Activated CD4-positive, alpha-beta T cell treated with anti-CD3 and anti-CD28 coated beads, Interleukin-2, amount 50 U/mL, for 1 hour (primary cell): ENCODE data around the gene BCORL1.
A peak's percentile ranks its signal among the peaks of the same experiment; 100 is the strongest.

Experiments
- DNase-seq: peaks from one replicate; pipeline ENCODE4 v3.0.0-alpha.2; 2020

Gene BCORL1

DNA sequence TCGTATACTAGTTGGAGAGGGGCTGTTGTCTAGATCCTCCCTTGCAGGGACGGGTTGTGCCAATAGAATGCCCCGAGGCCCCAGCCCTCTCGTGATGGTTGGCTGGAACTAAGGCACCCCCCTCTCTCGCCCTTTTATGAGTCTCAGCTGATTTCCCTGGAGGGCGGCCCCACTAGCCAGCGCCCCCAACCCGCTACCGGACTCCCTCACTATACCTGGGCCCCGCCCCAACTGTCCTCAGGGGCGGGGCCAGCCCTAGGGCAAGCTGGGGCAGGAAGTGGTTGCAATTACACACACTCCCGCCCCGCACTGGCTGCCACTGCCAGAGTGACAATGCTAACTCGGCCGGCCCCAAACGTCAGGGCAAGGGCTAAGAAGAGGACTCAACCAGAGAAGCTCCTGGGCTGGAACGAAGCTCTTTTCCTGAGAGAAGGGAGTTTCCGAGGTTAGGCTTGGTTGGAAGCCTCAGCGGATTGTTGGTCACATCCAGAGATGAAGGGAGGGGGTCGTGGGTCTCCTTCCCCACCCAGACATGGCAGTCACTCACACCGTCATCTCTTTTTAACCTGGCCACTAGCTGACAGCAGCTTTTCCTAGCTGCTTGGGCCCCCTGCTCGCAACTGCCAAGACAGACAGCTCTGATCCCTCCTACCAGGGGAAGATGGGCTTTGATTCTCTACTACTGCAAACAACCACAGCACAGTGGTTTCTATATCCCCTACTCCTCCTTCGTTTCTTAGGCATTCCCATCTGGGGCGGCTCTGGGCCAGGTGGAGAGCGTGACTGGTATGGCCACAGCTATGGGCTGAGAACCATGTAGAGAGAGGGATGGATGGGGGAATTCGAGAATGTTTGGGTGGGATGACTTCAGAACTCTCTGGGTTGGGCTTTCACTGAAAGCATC is 21.0 kb upstream of the BCORL1 start:
- peak; percentile 46 for DNase-seq

DNA sequence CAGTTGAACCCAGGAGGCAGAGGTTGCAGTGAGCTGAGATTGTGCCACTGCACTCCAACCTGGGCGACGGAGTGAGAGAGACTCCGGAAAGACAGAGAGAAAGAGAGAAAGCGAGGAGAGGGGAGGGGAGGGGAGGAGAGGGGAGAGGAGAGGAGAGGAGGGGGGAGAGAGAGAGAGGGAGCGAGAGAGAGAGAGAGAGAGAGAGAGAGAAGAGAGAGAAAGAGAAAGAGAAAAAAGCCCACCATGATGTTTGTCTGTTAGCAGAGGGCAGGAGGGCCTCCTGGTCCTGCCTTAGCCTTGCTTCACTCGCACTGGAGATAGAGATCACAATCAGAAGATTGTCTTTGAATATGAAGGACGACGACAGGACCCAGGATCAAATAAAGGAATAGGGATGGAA is 18.7 kb upstream of the BCORL1 start:
- DNase-seq = no peak

DNA sequence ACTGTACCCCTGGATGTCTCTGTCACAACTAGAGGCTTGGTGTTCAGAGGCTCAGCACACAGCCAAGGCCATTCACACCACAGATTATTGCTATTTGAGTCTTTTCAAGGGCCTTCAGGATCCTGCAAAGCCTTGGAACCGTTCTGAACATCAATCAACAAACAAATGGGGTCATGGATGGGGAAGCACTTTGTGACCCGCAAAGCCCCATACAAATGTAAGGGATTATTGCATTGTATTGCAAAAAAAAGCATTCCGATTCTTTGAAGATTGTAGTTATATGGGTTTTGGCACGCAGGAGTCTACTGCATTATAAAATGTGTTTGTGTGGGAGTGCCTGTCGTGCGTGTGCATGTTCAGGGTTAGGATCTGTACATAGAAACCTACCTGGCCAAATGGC is 17.3 kb upstream of the BCORL1 start:
- no peak for DNase-seq

DNA sequence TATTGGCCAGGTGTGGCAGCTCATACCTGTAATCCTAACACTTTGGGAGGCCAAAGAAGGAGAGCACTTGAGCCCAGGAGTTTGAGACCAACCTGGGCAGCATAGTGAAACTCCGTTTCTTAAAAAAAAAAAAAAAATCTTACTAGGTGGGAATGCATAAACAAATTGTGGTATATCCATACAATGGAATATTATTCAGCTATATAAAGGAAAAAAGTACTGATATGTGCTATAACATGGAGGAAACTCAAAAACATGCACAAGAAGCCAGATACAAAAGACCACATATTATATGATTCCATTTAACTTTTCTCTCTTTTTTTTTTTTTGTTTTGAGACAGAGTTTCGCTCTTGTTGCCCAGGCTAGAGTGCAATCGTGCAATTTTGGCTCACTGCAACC is 13.5 kb upstream of the BCORL1 start:
- no peak for DNase-seq

DNA sequence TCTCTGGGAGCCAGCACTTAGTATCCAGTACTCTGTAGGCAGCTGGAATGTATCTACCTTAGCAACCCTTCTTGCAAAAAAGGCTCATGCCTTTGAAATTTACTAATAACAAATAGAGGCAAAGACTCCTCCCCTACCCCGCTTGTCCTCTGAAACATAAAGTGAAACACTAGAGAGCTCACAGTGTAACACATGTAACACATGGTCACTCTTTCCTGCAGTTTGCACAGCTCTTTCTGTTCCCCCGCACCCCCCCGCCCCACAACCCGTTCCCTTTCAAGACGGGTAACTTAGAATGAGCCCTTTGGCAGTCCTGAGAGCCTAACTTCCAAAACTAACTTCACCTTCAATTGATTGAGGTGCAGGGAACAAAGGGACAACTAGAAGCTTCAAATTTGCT is 6.0 kb upstream of the BCORL1 start:
- DNase-seq = no peak

DNA sequence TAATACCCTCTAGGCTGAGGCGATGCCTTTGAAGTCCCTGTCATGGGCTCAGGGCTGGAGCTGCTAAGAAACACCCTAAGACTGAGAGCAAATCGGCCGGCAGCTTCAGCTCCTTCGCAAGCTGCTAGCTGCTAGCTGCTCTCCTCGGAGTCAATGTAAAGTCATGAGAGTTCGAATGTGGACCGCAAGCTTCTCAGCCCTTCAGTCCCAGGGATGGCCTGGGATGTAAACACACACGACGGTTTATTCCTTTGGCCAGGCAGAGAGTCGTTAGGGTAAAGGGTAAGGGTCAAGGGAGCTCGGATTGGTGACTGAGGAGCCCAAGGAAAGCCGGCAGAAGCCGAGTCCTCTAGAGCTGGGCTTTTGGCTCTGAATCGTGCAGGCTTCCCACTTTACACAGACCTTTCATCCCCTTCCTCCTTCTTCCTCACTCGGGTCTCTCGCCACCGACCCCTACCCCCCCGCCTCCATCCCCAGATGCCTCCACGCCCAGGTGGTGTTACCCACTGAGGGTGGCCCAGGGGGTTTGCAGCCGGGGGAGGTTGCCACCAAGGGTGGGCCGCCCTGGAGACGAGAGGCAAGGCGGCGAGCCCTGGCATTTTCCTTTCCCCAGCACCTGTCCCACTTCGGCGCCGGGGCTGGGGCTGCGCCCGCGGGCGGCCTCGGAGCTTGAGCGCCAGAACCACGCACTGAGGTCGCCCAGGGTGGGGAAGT is 3.1 kb upstream of the BCORL1 start:
- no peak for DNase-seq

DNA sequence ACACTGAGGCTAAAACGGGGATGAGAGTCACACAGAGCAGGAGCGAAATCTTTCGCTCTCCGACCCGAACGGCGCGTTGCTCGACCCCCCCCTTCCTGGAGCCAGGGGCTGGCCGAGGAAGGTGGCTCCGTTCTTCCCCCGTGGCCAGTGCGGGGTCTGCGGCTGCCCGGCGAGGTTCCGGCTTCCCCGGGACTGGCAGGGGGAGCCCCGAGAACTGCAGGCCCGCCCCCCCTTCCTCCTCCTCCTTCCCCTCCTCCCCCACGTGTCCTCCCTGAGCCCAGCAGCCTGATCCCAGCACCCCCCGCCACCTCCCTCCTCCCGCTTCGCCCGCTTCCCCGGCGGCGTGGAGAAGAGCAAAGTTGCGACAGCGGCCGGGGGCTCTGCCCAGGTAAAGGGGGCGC is 2.4 kb upstream of the BCORL1 start:
- no peak for DNase-seq

DNA sequence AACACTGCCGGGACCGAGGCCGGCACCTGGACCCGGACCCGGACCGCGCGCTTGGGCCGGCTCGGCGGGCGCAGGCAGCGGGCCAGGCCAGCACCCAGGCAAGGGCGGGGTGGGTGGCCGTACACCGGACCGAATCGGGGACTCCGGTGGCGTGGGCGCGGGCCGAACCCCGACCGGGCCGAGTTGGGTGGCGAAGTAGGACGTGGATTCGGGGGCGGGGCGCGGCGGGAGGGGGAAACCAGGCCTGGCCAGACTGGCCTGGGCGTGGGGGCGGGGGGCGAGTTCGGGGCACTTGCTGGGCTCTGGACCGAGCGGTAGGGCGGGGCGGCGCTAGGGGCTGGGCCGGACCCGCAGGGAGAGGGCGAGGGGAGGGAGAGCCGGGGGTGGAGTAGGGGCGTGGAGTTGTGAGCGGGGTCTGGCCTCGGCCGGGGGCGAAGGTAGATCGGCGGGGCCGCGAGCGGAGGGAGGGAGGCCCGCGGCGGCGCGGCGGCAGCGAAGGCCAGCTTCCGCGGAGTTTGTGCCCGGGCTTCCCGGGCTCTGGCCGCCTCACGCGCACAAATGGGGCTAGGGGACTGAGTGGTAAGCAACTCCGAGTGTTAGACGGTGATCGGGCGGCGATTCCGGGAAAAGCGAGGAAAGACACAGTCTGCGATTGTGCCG is 1.8 kb upstream of the BCORL1 start:
- no peak for DNase-seq

DNA sequence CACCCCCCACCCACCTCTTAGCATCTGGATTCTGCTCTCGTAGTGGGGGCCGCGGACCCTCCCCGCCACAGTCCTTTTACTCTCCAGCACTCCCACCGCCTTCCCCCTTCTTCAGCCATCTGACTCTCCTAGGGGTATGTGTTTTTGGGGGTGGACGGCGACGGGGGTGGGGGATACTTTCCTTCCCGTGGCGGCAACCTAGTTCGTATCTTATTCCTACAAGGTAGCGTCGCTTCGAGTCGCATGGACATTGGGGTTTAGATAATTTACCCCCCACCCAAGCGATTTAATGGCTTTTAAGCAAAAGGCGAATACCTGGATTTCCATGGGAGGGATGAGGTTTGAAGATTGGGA is 1.3 kb upstream of the BCORL1 start:
- DNase-seq = no peak

DNA sequence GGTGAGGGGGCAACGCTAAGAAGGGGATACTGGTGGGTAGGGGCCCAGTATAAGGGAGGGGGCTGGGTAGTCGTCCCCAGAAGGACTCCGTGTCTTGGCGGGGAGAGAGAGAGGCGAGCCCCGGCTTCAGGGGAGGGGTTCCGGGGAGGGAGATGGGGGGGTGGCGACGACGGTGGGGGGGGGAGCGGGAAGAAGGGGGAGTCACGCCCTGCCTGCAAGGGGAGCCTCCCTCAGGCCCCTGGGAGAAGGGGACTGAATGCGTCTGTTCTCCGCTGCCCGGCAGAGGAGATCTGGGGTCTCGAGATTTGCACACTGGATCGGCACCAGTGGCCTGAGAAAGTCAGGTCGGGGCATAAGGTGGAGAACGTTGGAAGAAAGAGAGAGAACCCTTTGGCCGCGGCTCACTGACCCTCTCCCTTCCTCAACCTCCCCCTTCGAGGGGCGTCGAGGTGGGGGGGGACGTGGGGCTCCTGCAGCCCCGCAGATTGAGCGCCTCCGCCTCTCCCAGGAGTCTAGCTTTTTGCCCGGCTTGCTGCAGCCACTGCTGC is 609 bp upstream of the BCORL1 start:
- DNase-seq = no peak

DNA sequence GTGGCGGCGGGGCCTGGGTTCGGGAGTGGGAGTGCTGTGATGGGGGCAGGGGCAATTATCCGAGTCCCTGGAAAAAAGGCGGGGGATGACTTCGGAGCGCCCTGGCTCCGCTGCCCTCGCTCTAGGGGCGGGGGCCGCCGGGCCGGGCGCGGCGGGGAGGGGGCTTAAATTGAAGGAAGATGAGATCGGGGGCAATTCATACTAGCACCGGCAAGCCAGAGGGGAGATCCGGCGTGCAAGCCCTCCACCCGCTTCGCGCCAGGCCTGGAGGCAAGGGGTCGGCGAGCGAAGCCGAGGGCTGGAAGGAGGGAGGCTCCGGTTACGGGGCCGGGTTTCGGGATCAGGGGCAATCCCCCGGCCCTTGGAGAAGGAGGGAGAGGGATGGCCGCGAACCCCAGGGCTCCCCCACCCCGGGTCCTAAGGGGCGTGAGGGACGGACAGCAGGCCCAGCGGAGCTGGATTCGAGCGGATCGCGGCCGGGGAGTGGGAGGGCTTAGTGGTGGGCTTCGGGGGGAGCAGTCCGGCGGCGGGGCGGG is 1.2 kb downstream of the BCORL1 start:
- no peak for DNase-seq

DNA sequence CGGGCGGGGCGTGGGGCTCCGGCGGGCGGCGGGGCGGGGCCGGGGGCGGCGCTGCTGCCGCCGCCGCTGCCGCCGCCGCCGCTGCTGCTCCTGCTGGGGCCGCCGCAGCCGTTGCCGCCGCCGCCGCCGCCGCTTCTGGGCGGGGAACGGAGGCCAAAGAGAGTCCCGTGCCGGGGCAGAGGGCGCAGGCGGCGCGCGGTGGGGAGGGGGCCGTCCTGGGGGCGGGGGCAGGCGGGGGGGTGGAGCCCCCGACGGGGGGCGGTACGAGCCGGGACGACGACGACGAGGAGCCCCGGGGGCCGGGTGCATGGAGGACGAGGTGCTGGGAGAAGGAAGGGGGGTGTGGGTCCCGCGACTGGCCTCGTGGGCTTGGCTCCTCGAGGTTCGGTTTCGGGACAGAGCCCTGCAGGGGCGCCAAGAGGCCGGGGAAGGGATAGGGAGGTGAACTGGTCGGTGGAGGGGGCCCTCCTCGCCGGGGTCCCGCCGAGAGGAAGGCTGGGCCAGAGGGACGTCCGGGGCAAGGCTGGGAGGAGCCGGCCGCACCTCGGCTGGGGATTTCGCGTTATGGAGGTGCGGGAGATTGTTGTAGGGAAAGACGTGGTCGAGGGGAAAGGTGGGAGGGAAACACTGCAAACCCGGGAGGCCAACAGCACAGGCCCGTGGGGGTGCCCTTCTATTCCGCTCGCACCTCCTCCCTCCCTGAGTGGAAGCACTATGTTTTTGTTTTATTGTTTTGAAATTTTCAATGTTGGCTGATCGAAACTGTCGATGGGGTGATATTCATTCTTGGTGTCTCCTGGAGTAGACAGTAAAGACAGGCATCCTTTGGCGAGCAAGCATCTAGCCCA is 1.9 kb downstream of the BCORL1 start:
- peak; percentile 27 for DNase-seq

DNA sequence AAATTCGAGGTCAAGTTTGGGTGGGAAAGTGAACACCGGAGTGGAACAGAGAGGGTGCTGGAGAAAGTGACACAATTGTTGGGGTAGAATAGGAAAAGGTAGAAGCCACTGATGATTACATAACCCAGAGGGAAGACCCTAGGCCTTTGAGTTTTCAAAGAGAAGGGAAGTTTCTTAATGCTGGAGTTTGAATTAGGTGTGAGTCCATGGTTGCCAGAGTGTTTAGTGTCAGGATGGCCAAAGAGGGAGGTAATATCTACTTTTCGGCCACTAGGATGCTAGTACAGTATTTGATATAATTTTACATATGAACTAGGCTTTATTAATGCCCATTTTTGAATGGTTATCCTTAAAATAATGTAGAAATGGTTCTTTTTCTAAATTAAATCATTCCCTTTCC is 5.4 kb downstream of the BCORL1 start:
- no peak for DNase-seq

DNA sequence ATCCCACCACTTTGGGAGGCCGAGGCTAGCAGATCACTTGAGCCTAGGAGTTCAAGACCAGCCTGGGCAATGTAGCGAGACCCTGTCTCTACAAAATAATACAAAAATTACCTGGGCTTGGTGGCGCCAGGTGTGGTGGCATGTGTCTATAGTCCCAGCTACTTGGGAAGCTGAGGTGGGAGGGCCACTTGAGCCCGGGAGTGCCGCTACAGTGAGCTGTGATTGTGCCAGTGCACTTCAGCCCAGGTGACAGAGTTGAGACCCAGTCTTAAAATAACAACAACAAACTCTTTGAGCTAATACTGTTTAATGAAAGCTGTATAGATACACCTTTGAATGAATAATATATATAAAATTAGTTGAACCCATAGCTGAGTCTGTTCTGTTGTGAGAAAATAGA is 9.7 kb downstream of the BCORL1 start:
- no peak for DNase-seq

DNA sequence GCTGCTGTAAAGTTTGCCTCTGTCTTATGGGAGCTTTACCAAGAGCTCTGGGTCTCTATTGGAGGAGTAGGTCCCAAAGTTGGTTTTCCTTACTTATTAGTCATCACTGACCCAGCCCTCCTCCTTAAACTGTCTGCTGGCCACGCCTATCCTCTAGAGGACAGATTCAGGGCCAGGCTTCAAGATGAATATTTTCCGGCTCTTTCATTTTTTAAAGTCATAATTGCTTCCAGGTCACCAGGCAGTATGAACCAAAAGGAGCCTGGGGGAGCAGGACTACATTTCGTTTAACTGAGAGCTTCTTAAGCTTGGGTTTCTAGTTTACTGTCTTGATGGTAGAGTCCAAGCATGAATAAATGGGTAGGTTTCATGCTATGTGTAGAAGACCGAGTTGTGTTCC is 13.7 kb downstream of the BCORL1 start:
- no peak for DNase-seq

DNA sequence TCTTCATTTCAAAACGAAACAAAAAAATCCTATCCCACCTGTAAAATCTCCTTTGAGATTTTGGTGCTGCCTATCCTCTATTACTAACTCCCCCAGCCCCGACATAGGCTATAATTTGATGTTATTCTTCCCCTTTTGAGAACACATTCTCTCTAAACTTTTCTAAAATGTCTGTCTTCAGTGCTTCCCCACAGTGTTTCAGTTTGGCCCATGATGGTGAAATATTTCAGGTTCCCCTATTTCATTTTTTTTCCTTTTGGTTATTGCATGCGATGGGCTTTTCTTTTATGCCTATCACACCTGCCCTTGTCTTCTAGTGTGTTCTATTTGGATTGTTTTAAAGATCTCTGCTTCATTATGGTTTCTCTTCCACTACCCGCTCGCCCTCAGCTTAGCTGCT is 14.7 kb downstream of the BCORL1 start:
- DNase-seq = no peak

DNA sequence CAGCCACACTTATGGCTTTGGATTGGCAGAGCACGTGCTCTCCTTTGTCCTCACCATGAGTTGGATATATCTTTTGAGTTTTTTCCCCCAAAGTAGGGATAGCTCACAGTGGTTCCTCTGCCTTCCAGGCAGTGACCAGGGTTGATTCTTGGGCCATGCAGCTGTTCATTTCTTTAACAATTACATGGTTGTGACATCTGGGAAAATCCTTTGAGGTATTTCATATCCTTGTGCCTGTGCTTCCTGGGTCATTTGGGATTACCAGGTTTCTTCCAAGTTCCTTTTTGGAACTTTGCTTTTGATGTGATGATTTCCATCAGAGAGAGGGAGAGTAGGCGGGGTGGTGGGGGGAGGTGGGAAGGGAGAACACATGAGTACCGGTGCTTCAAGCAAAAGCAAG is 15.6 kb downstream of the BCORL1 start:
- DNase-seq = no peak

DNA sequence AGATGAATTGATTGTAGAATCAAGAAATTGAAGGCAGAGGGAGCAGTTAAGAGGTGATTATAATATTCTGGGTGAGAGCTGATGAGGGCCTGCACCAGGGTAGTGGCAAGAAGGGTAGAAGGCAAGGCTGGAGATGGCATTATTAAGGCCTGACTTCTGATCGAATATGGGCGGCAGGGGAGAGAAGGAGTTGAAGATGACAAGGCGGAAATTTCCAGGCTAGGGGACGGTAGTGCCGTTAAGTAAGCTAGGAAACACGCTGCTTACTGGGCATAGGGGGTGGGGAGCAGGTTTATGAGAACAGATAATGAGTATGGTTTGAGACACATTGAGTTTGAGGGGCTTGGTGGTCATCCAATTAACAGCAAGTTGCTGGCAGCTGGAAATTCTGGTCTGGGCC is 19.5 kb downstream of the BCORL1 start:
- no peak for DNase-seq

DNA sequence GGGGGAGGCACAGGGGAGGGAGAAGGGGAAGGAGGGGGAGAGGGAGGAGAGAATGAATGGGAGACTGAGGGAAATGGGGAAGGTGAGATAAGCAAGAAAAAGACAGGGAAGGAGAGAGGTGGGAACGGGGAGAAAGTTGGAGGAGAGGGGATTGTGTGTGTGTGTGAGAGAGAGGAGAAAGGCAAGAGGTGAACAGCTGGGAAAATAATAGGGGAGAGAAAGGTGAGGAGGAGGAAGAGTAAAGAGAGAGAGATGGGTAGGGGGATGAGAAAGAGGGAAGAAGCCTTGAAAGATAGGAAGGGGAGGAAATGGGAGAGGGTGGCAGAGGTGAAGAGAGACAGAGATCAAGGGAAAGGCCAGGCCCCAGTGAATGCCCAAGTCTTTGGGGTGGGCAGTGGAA is 20.1 kb downstream of the BCORL1 start:
- DNase-seq = no peak

DNA sequence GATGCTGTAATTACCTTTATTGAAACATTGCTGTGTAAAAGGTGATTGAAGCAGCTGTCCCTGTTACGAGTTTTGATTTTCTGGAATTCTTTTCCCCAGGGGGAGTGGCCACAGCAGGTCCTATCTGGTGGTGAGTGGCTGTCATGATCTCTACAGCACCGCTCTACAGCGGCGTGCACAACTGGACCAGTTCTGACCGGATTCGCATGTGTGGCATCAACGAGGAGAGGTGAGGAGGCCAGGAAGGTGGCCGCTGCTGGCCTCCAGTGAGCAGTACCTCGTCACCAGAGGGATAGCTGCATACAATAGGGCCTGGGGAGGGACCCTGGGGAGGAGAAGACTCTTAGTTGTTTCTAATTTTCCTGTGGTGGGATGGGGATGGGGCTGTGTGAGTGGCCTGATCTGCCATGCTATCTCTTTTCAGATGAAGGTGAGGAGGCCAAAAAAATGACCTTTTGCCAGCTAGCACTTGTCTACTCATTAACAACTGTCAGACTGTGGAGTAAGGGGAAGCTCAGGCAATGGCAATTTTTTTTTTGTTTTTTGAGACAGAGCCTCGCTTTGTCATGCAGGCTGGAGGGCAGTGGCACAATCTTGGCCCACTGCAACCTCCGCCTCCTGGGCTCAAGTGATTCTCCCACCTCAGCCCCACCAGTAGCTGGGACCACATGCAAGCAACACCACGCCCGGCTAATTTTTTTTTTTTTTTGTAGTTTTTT is 22.8 kb downstream of the BCORL1 start:
- no peak for DNase-seq

DNA sequence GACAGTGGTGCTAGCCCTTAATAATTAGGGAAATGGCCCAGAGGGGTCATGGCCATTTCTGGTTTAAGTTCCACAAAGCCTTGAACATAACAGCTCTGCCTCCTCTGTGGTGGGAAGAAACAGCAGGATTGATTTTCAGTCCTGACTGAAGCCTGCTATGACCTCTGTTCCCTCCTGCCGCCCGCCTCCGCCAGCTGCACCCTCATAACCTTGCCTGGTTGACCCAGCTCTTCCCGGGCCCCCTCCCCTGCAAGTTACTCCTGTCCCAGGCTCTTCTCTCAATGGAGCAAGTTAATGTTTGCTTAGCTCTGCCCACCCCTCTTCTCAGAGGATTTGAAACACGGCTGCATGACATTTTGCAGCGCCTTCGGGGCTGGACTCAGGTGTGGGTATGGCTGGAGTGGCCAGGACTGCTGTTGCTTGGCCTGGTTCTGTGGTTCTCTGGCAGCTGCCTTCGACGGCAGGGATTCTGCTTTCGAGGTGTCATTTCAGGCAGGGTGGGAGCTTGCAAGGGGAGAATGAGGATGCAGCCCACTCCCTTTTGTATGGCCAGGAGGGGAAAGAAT is 27.3 kb downstream of the BCORL1 start:
- no peak for DNase-seq
